GM19438 (cell line): ENCODE data around the gene FAM78A.
"Not testable (repeated sequence)": the region's sequence is repeated elsewhere in the genome, so short reads cannot be mapped to it uniquely, and the experiment has no call there.

Experiments used
- ATAC-seq: cut with Tn5 transposase; IDR thresholded peaks from one replicate; pipeline ENCODE4 v1.9.1; 2021; ENCODE audit warnings: low read depth; ENCODE audit not compliant: unreplicated experiment

The FAM78A gene

GRCh38 chr9:131216806-131217205 lies 59.5 kb downstream of the FAM78A start:
- no peak for ATAC-seq

- ATAC-seq = no peak
Observed at GRCh38 chr9:131214876-131215275, 61.4 kb downstream of the FAM78A start.

GRCh38 chr9:131214286-131214856 lies 61.9 kb downstream of the FAM78A start:
- no peak for ATAC-seq

GRCh38 chr9:131211920-131212319 lies 64.4 kb downstream of the FAM78A start:
- ATAC-seq = not testable (repeated sequence)
